A549 (cell line): ENCODE measurements around the gene RBMS3. TPM values are rescaled to one million over a fixed set of nuclear protein-coding genes. Genes with fewer than 3 reads are reported as not detected.

Source experiments
- ATAC-seq, 2 experiments: fragments of 200-7000 bp in 1 of 2; fragments of >200 bp in 1 of 2; cut with Nextera tagmentation in 1 of 2; cut with Tn5 transposase in 1 of 2; 3 replicates each; pipeline versions ENCODE4 v1.8.0 to v1.9.1; 2018 to 2020; ENCODE audit warnings: mild to moderate bottlenecking in 1 of 2, moderate library complexity in 1 of 2
- CTCF ChIA-PET: fragments of 300-600 bp; sonication (Branson Sonifier 250); formaldehyde crosslinking; extraction: SDS; loops from one replicate; lab custom pipeline; 2021; ENCODE audit warnings: antibody characterized with exemption, inconsistent platforms; lab: Yijun Ruan, JAX
- POLR2A ChIA-PET: fragments of 350-600 bp; formaldehyde crosslinking; extraction: SDS; loops from one replicate; lab custom pipeline; 2021; ENCODE audit warnings: antibody characterized with exemption, inconsistent platforms; lab: Yijun Ruan, JAX
- DNase-seq, 2 experiments: peaks; one replicate each; pipeline versions ENCODE4 v3.0.0 to v3.0.0-alpha.2; 2011 to 2016; ENCODE audit warnings: low read depth in 1 of 2, low spot score in 1 of 2
- FAIRE-seq: peaks from 2 replicates; lab custom pipeline; 2011; peaks lifted over from hg19 to GRCh38; lab: Jason Lieb, UNC
- H3K27ac ChIP-seq, 2 experiments: fragments of >200 bp; sonication (Bioruptor Twin); formaldehyde crosslinking; 3 replicates each; pipeline ENCODE4 v1.5.1; 2016 to 2017
- H3K4me1 ChIP-seq: fragments of >200 bp; sonication (Bioruptor Twin); formaldehyde crosslinking; 3 replicates; pipeline ENCODE4 v1.6.1; 2016
- H3K4me2 ChIP-seq: fragments of >200 bp; sonication (Bioruptor Twin); formaldehyde crosslinking; 3 replicates; pipeline ENCODE4 v1.6.1; 2016
- H3K4me3 ChIP-seq: fragments of >200 bp; sonication (Bioruptor Twin); formaldehyde crosslinking; 3 replicates; pipeline ENCODE4 v1.5.1; 2016
- H3K9me3 ChIP-seq: fragments of >200 bp; sonication (Bioruptor Twin); formaldehyde crosslinking; 3 replicates; pipeline ENCODE4 v1.6.1; 2016
- CBX8 ChIP-seq: fragments of 200-600 bp; sonication (generic); IDR thresholded peaks from 2 replicates; pipeline ENCODE4 v1.6.1; 2016
- CHD2 ChIP-seq: fragments of 150-350 bp; IDR thresholded peaks from 2 replicates; pipeline ENCODE4 v1.6.1; 2014; ENCODE audit warnings: low read length; ENCODE audit not compliant: partially characterized antibody
- EHMT2 ChIP-seq: fragments of 200-600 bp; sonication (generic); IDR thresholded peaks from 2 replicates; pipeline ENCODE4 v1.6.1; 2016; ENCODE audit warnings: antibody characterized with exemption, low read depth, mild to moderate bottlenecking, moderate library complexity
- EP300 ChIP-seq, 2 experiments: fragments of >200 bp; sonication (Bioruptor Twin); formaldehyde crosslinking; IDR thresholded peaks; 2 replicates in 1 of 2; 3 replicates in 1 of 2; pipeline ENCODE4 v1.6.1; 2016 to 2017
- FOSL2 ChIP-seq, 2 experiments: fragments of 450-650 bp in 1 of 2; fragments of >200 bp in 1 of 2; sonication (Bioruptor Twin) in 1 of 2; formaldehyde crosslinking; IDR thresholded peaks; 2 replicates each; pipeline versions ENCODE4 v1.5.0 to v1.6.1; 2016 to 2020; ENCODE audit warnings: mild to moderate bottlenecking in 1 of 2, moderate library complexity in 1 of 2
- GATA3 ChIP-seq: IDR thresholded peaks from 2 replicates; pipeline ENCODE4 v1.6.1; 2012; ENCODE audit warnings: borderline replicate concordance
- HEYL ChIP-seq: fragments of 250-450 bp; sonication (Bioruptor Pico); IDR thresholded peaks from 2 replicates; pipeline ENCODE4 v1.8.0; 2021; ENCODE audit warnings: mild to moderate bottlenecking, moderate library complexity
- HOXA7 ChIP-seq: fragments of 250-450 bp; sonication (Bioruptor Pico); IDR thresholded peaks from 2 replicates; pipeline ENCODE4 v1.5.0; 2020; ENCODE audit warnings: mild to moderate bottlenecking, moderate library complexity
- HOXB5 ChIP-seq: fragments of 250-450 bp; sonication (Bioruptor Pico); IDR thresholded peaks from 2 replicates; pipeline ENCODE4 v1.5.0; 2020; ENCODE audit warnings: mild to moderate bottlenecking, moderate library complexity
- JUN ChIP-seq, 2 experiments: fragments of >200 bp; sonication (Bioruptor Twin); formaldehyde crosslinking; IDR thresholded peaks; 2 replicates in 1 of 2; 3 replicates in 1 of 2; pipeline ENCODE4 v1.6.1; 2016 to 2017
- MAFK ChIP-seq: fragments of 450-650 bp; IDR thresholded peaks from 2 replicates; pipeline ENCODE4 v1.6.1; 2014; ENCODE audit not compliant: partially characterized antibody
- MYC ChIP-seq: IDR thresholded peaks from 2 replicates; pipeline ENCODE4 v1.6.1; 2012; ENCODE audit warnings: mild to moderate bottlenecking, inconsistent platforms, low read length, improper control_type of control experiment, borderline replicate concordance
- NPAS2 ChIP-seq: fragments of 250-450 bp; sonication (Bioruptor Pico); IDR thresholded peaks from 2 replicates; pipeline ENCODE4 v1.8.0; 2022; ENCODE audit warnings: mild to moderate bottlenecking, moderate library complexity, borderline replicate concordance
- NR3C1 ChIP-seq: fragments of >200 bp; sonication (Bioruptor Twin); formaldehyde crosslinking; IDR thresholded peaks from 3 replicates; pipeline ENCODE4 v1.6.1; 2017
- PHF8 ChIP-seq: fragments of 200-600 bp; sonication (generic); IDR thresholded peaks from 2 replicates; pipeline ENCODE4 v1.6.1; 2016; ENCODE audit warnings: low read depth, mild to moderate bottlenecking, antibody characterized with exemption, moderate library complexity, borderline replicate concordance
- POLR2A ChIP-seq: IDR thresholded peaks from 2 replicates; pipeline ENCODE4 v1.6.1; 2012; ENCODE audit warnings: mild to moderate bottlenecking, low read length
- POLR2AphosphoS2 ChIP-seq: conservative IDR thresholded peaks from 2 replicates; pipeline ENCODE4 v1.6.1; 2012; ENCODE audit warnings: low read length, improper control_type of control experiment, inconsistent platforms
- RCOR1 ChIP-seq: fragments of 150-350 bp; IDR thresholded peaks from 2 replicates; pipeline ENCODE4 v1.6.1; 2014; ENCODE audit warnings: antibody characterized with exemption, low read length, low read depth
- SMC3 ChIP-seq: fragments of >200 bp; sonication (Bioruptor Twin); formaldehyde crosslinking; IDR thresholded peaks from 3 replicates; pipeline ENCODE4 v1.6.1; 2018; ENCODE audit warnings: inconsistent platforms
- SREBF2 ChIP-seq: fragments of 450-650 bp; IDR thresholded peaks from 2 replicates; pipeline ENCODE4 v1.6.1; 2014; ENCODE audit warnings: mild to moderate bottlenecking, moderate library complexity
- TFCP2L1 ChIP-seq: fragments of 250-450 bp; sonication (Bioruptor Pico); IDR thresholded peaks from 2 replicates; pipeline ENCODE4 v1.5.0; 2021; ENCODE audit warnings: mild to moderate bottlenecking
- ZFP36 ChIP-seq: fragments of 450-650 bp; IDR thresholded peaks from 2 replicates; pipeline ENCODE4 v1.6.1; 2014; ENCODE audit warnings: borderline replicate concordance; ENCODE audit not compliant: partially characterized antibody
- ZNF302 ChIP-seq: fragments of 250-450 bp; sonication (Bioruptor Pico); IDR thresholded peaks from 2 replicates; pipeline ENCODE4 v1.9.0; 2021; ENCODE audit warnings: inconsistent platforms, mild to moderate bottlenecking, moderate library complexity
- WGBS: methylation state at CpG from one replicate; pipeline ENCODE4 v1.1.6; 2017; ENCODE audit errors: missing lambda C conversion rate; 5-methylcytosine and 5-hydroxymethylcytosine counted together
- polyA plus RNA-seq, 4 experiments: library from polyadenylated mRNA; depleted of rRNA in 3 of 4; stranded (reverse); fragments of >200 nt; fragmentation: RNase III in 1 of 4; extraction: RNeasy Plus Mini Kit Qiagen cat#74134 plus additional on column Dnase treatment in 1 of 4; gene quantifications; 2 replicates in 3 of 4; 3 replicates in 1 of 4; pipeline ENCODE4 v1.2.3, GENCODE V29; 2011 to 2017
- TF ChIP-seq, protein P1 (sequence below): fragments of >200 bp; sonication (Bioruptor Twin); formaldehyde crosslinking; IDR thresholded peaks from 2 replicates; pipeline ENCODE4 v1.6.1; 2016
- TF ChIP-seq, protein P2 (sequence below): IDR thresholded peaks from 2 replicates; pipeline ENCODE4 v1.6.1; 2012
- TF ChIP-seq, protein P3 (sequence below): fragments of 450-650 bp; IDR thresholded peaks from 2 replicates; pipeline ENCODE4 v1.6.1; 2014; ENCODE audit warnings: antibody characterized with exemption
- TF ChIP-seq, protein P4 (sequence below): fragments of >200 bp; sonication (Bioruptor Twin); formaldehyde crosslinking; IDR thresholded peaks from 3 replicates; pipeline ENCODE4 v1.5.1; 2016
- TF ChIP-seq, protein P5 (sequence below): fragments of 150-350 bp; IDR thresholded peaks from 2 replicates; pipeline ENCODE4 v1.6.1; 2014; ENCODE audit warnings: low read depth, mild to moderate bottlenecking, low read length

Gene RBMS3
- polyA plus RNA-seq, 2 of the 4 experiments (the other 2 are of a cell fraction) = 0.92 to 4.1 TPM

DNA sequence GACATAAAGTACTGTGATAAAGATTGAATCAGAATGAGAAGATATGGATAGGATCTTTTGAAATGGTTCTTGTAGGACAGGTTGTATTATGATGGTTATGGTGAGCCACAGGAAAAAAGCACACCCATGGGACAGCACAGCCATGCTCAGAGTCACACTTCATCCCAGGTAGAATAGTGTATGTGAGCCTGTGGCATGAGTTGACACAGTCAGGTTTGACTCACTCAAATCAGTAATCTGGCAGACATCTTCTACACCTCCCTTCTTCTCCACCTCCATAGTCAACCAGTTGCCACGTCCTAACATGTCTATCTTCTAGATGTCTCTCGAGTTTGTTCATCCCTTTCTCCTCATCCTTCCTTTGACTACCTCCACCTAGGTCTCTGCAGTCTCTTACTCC is 176.0 kb downstream of the RBMS3 start:
- no peak for ATAC-seq
- no peak for FAIRE-seq
- no peak overlapping the region for H3K4me2 ChIP-seq
- WGBS = 75% methylated on average over 2 of the region's 2 CpGs
- POLR2A ChIA-PET = no interaction called here
- H3K4me1 ChIP-seq = no peaks in the 10 kb centered on the region
- CTCF ChIA-PET = no interaction called here
- no peak overlapping the region for H3K4me3 ChIP-seq
- no peak for DNase-seq
- no peaks in the 10 kb centered on the region for H3K9me3 ChIP-seq
- H3K27ac ChIP-seq = no peak overlapping the region
- TF ChIP-seq NR3C1 (no peak), FOSL2 (IDR thresholded peaks at IDR 0.05) (no peak), FOSL2 (CRISPR knock-in tag; IDR thresholded peaks at IDR 0.05) (no peak), POLR2A (no peak), EHMT2 (no peak), GATA3 (no peak), EP300 (IDR thresholded peaks at IDR 0.05) (no peak), HOXA7 (CRISPR knock-in tag) (no peak), TFCP2L1 (no peak), SMC3 (no peak), PHF8 (no peak), HOXB5 (CRISPR knock-in tag) (no peak), MAFK (no peak), POLR2AphosphoS2 (no peak), RCOR1 (no peak), MYC (no peak), CHD2 (no peak)
- TF ChIP-seq, protein P1, sequence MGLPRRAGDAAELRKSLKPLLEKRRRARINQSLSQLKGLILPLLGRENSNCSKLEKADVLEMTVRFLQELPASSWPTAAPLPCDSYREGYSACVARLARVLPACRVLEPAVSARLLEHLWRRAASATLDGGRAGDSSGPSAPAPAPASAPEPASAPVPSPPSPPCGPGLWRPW = no peak
- TF ChIP-seq, protein P2, sequence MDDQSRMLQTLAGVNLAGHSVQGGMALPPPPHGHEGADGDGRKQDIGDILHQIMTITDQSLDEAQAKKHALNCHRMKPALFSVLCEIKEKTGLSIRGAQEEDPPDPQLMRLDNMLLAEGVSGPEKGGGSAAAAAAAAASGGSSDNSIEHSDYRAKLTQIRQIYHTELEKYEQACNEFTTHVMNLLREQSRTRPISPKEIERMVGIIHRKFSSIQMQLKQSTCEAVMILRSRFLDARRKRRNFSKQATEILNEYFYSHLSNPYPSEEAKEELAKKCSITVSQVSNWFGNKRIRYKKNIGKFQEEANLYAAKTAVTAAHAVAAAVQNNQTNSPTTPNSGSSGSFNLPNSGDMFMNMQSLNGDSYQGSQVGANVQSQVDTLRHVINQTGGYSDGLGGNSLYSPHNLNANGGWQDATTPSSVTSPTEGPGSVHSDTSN = no peak
- TF ChIP-seq, protein P3, sequence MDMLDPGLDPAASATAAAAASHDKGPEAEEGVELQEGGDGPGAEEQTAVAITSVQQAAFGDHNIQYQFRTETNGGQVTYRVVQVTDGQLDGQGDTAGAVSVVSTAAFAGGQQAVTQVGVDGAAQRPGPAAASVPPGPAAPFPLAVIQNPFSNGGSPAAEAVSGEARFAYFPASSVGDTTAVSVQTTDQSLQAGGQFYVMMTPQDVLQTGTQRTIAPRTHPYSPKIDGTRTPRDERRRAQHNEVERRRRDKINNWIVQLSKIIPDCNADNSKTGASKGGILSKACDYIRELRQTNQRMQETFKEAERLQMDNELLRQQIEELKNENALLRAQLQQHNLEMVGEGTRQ = no peak

DNA sequence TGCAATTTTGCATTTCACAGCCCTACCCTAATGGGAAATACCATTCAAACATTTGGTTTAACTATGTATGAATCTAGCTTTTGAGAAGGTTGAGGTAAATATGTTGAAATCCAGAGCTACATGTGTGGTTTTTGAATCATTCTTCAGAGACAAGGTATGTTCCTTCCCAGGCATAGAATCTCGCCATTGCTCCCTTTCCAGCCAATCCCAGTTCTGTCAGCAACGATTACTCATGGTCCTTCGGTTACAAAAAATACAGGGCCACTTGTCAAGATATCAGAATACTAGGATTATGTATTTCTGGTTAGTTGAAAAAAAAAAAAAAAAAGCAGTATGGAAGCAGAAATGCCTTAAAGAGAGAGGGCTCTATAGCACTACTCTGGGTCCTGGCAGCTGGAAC is 182.4 kb downstream of the RBMS3 start:
- Histone ChIP-seq H3K4me3 (no peak overlapping the region), H3K4me2 (no peak overlapping the region), H3K9me3 (no peaks in the 10 kb centered on the region), H3K4me1 (no peaks in the 10 kb centered on the region), H3K27ac (no peak overlapping the region)
- CTCF ChIA-PET = interaction anchor here (0.7 kb wide), 1 partner anchor 181 kb away, joined by 3 read pairs; no protein-coding TSS in a partner anchor
- DNase-seq (no peak), ATAC-seq (no peak), FAIRE-seq (no peak)
- TF ChIP-seq ZFP36 = no peak
- no peak for TF ChIP-seq SREBF2
- no peak for TF ChIP-seq CHD2
- TF ChIP-seq HEYL (CRISPR knock-in tag) = no peak
- TF ChIP-seq, protein P4, sequence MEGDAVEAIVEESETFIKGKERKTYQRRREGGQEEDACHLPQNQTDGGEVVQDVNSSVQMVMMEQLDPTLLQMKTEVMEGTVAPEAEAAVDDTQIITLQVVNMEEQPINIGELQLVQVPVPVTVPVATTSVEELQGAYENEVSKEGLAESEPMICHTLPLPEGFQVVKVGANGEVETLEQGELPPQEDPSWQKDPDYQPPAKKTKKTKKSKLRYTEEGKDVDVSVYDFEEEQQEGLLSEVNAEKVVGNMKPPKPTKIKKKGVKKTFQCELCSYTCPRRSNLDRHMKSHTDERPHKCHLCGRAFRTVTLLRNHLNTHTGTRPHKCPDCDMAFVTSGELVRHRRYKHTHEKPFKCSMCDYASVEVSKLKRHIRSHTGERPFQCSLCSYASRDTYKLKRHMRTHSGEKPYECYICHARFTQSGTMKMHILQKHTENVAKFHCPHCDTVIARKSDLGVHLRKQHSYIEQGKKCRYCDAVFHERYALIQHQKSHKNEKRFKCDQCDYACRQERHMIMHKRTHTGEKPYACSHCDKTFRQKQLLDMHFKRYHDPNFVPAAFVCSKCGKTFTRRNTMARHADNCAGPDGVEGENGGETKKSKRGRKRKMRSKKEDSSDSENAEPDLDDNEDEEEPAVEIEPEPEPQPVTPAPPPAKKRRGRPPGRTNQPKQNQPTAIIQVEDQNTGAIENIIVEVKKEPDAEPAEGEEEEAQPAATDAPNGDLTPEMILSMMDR = no peak
- TF ChIP-seq, protein P5, sequence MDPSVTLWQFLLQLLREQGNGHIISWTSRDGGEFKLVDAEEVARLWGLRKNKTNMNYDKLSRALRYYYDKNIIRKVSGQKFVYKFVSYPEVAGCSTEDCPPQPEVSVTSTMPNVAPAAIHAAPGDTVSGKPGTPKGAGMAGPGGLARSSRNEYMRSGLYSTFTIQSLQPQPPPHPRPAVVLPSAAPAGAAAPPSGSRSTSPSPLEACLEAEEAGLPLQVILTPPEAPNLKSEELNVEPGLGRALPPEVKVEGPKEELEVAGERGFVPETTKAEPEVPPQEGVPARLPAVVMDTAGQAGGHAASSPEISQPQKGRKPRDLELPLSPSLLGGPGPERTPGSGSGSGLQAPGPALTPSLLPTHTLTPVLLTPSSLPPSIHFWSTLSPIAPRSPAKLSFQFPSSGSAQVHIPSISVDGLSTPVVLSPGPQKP = no peak
- TF ChIP-seq JUN (IDR thresholded peaks at IDR 0.05) = no peak
- TF ChIP-seq TFCP2L1 = no peak
- no peak for TF ChIP-seq PHF8
- no peak for TF ChIP-seq NPAS2
- no peak for TF ChIP-seq POLR2A
- no peak for TF ChIP-seq GATA3
- no peak for TF ChIP-seq HOXA7 (CRISPR knock-in tag)
- no peak for TF ChIP-seq MYC
- no peak for TF ChIP-seq ZNF302 (CRISPR knock-in tag)
- no peak for TF ChIP-seq CBX8
- 96% methylated on average over 3 of the region's 3 CpGs for WGBS
- POLR2A ChIA-PET = no interaction called here
